ENCODE results near the gene CBFA2T2. TPM values are rescaled to one million over a fixed set of nuclear protein-coding genes. Genes with fewer than 3 reads are reported as not detected.
"Not testable (repeated sequence)": the region's sequence is repeated elsewhere in the genome, so short reads cannot be mapped to it uniquely, and the experiment has no call there.

Gene CBFA2T2
- total RNA-seq, 2 donors from 2014 or later: 14.8 to 18.0 TPM

- no peak for TF ChIP-seq CTCF (IDR thresholded peaks at IDR 0.05)
These were observed 13.7 kb downstream of the CBFA2T2 start for GRCh38 chr20:33503564-33503963.

GRCh38 chr20:33506576-33506975, 16.7 kb downstream of the CBFA2T2 start:
- Histone ChIP-seq H3K27me3 (replicated peaks; ENCODE audit: insufficient read depth) (no peaks in the 10 kb centered on the region), H3K4me3 (no peak overlapping the region), H3K36me3 (no peaks in the 10 kb centered on the region), H3K9me3 (no peaks in the 10 kb centered on the region), H3K4me1 (ENCODE audit: control insufficient read depth in 1 of 2, low read depth in 2 of 2) (peaks cover 5 to 10% of the 10 kb centered on the region in 2 donors), H3K27ac (no peak overlapping the region)
- no peak for DNase-seq (ENCODE audit: low spot score)
- no peak for TF ChIP-seq CTCF (IDR thresholded peaks at IDR 0.05)
- no peak for ATAC-seq (ENCODE audit: insufficient number of reproducible peaks, low FRiP score, low read depth)

More at GRCh38 chr20:33503564-33503963, 13.7 kb downstream of the CBFA2T2 start:
- no peaks in the 10 kb centered on the region for H3K27me3 ChIP-seq (replicated peaks; ENCODE audit: insufficient read depth)
- ATAC-seq (ENCODE audit: insufficient number of reproducible peaks, low FRiP score, low read depth) (no peak), DNase-seq (ENCODE audit: low spot score) (no peak)
- no peaks in the 10 kb centered on the region for H3K9me3 ChIP-seq
- H3K27ac ChIP-seq: no peak overlapping the region
- peaks cover 5 to 10% of the 10 kb centered on the region in 2 donors for H3K4me1 ChIP-seq (ENCODE audit: control insufficient read depth in 1 of 2, low read depth in 2 of 2)
- no peaks in the 10 kb centered on the region for H3K36me3 ChIP-seq
- no peak overlapping the region for H3K4me3 ChIP-seq

GRCh38 chr20:33507461-33507860, 17.6 kb downstream of the CBFA2T2 start:
- DNase-seq (ENCODE audit: low spot score): no peak
- H3K27me3 ChIP-seq (replicated peaks; ENCODE audit: insufficient read depth): no peaks in the 10 kb centered on the region
- no peak for TF ChIP-seq CTCF (IDR thresholded peaks at IDR 0.05)
- H3K36me3 ChIP-seq: no peaks in the 10 kb centered on the region
- peaks cover 5 to 10% of the 10 kb centered on the region in 2 donors for H3K4me1 ChIP-seq (ENCODE audit: control insufficient read depth in 1 of 2, low read depth in 2 of 2)
- no peak overlapping the region for H3K4me3 ChIP-seq
- no peak overlapping the region for H3K27ac ChIP-seq
- H3K9me3 ChIP-seq: no peaks in the 10 kb centered on the region
- ATAC-seq (ENCODE audit: insufficient number of reproducible peaks, low FRiP score, low read depth): no peak

GRCh38 chr20:33508015-33508414, 18.1 kb downstream of the CBFA2T2 start:
- DNase-seq (ENCODE audit: low spot score); H3K4me3 ChIP-seq; ATAC-seq (ENCODE audit: insufficient number of reproducible peaks, low FRiP score, low read depth); H3K9me3 ChIP-seq; H3K4me1 ChIP-seq (ENCODE audit: control insufficient read depth in 1 of 2, low read depth in 2 of 2); H3K27ac ChIP-seq; H3K27me3 ChIP-seq (replicated peaks; ENCODE audit: insufficient read depth); H3K36me3 ChIP-seq: not testable (repeated sequence)

GRCh38 chr20:33509057-33509456, 19.2 kb downstream of the CBFA2T2 start:
- H3K27ac ChIP-seq; H3K36me3 ChIP-seq; ATAC-seq (ENCODE audit: insufficient number of reproducible peaks, low FRiP score, low read depth); H3K27me3 ChIP-seq (replicated peaks; ENCODE audit: insufficient read depth); DNase-seq (ENCODE audit: low spot score); H3K9me3 ChIP-seq; H3K4me3 ChIP-seq; H3K4me1 ChIP-seq (ENCODE audit: control insufficient read depth in 1 of 2, low read depth in 2 of 2): not testable (repeated sequence)

- H3K36me3 ChIP-seq; ATAC-seq (ENCODE audit: insufficient number of reproducible peaks, low FRiP score, low read depth); H3K9me3 ChIP-seq; H3K4me3 ChIP-seq; H3K4me1 ChIP-seq (ENCODE audit: control insufficient read depth in 1 of 2, low read depth in 2 of 2); DNase-seq (ENCODE audit: low spot score); H3K27me3 ChIP-seq (replicated peaks; ENCODE audit: insufficient read depth); H3K27ac ChIP-seq: not testable (repeated sequence)
These were observed 22.0 kb downstream of the CBFA2T2 start for GRCh38 chr20:33511876-33512275.

DNA sequence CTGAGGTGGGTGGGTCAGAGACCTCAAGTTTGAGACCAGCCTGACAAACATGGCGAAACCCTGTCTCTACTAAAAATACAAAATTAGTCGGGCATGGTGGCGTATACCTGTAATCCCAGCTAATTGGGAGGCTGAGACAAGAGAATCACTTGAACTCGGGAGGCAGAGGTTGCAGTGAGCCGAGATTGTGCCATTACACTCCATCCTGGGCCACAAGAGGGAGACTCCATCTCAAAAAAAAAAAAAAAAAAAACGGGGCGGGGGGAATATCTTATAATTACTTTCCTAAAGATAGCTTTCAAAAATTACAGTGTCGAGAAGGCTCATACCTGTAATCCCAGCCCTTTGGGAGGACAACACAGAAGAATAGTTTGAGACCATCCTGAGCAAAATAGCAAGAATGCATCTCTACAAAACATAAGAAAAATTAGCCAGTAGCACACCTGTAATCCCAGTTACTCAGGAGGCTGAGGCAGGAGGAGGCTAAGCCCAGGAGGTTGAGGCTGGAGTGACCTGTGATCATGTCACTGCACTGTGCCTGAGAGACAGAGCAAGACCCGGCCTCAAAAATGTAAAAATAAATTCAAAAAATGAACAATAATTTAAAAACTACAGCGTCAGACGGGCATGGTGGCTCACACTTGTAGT, 25.8 kb downstream of the CBFA2T2 start:
- no peak for ATAC-seq (ENCODE audit: insufficient number of reproducible peaks, low FRiP score, low read depth)
- Histone ChIP-seq H3K4me1 (ENCODE audit: control insufficient read depth in 1 of 2, low read depth in 2 of 2) (peaks cover 0 to 7% of the 10 kb centered on the region in 2 donors), H3K9me3 (no peaks in the 10 kb centered on the region), H3K4me3 (no peak overlapping the region), H3K36me3 (no peaks in the 10 kb centered on the region), H3K27ac (no peak overlapping the region), H3K27me3 (replicated peaks; ENCODE audit: insufficient read depth) (no peaks in the 10 kb centered on the region)
- TF ChIP-seq CTCF (IDR thresholded peaks at IDR 0.05): no peak
- no peak for DNase-seq (ENCODE audit: low spot score)

Measured in thoracic aorta (tissue), 2 donors.